Fibroblast of lung (primary cell): ENCODE results near the gene SPO11. TPM values are rescaled to one million over a fixed set of nuclear protein-coding genes. Genes with fewer than 3 reads are reported as not detected.

ENCODE experiments used
- DNase-seq, 2 donors: peaks; one replicate each; pipeline versions ENCODE4 v3.0.0 to v3.0.0-alpha.2; 2010; ENCODE audit warnings: low read depth in 2 of 2
- H2AFZ ChIP-seq: 2 replicates; pipeline ENCODE4 v1.5.1; 2012; ENCODE audit warnings: low read length, control low read depth, inconsistent platforms
- H3K27ac ChIP-seq: 2 replicates; pipeline ENCODE4 v1.5.1; 2011; ENCODE audit warnings: low read length, control low read depth; ENCODE audit not compliant: insufficient read depth
- H3K27me3 ChIP-seq: 2 replicates; pipeline ENCODE4 v1.5.1; 2011; ENCODE audit warnings: mild to moderate bottlenecking, low read length; ENCODE audit not compliant: control insufficient read depth, insufficient read depth
- H3K36me3 ChIP-seq: 2 replicates; pipeline ENCODE4 v1.5.1; 2011; ENCODE audit warnings: low read length; ENCODE audit not compliant: control insufficient read depth, insufficient read depth
- H3K4me1 ChIP-seq: 2 replicates; pipeline ENCODE4 v1.5.1; 2011; ENCODE audit warnings: low read length; ENCODE audit not compliant: control insufficient read depth, insufficient read depth; ENCODE audit errors: extremely low read depth
- H3K4me2 ChIP-seq: 2 replicates; pipeline ENCODE4 v1.5.1; 2011; ENCODE audit warnings: low read length, control low read depth; ENCODE audit not compliant: insufficient read depth; ENCODE audit errors: extremely low read depth
- H3K4me3 ChIP-seq, 4 experiments: fragments of 200-600 bp in 1 of 4; sonication (generic) in 1 of 4; replicated peaks in 1 of 4; 2 replicates each; pipeline ENCODE4 v1.5.1; 2011 to 2016; ENCODE audit warnings: low read length in 4 of 4, low read depth in 3 of 4, mild to moderate bottlenecking in 3 of 4, control low read depth in 2 of 4, inconsistent platforms in 1 of 4, mixed read lengths in 1 of 4; ENCODE audit not compliant: insufficient read depth in 1 of 4; ENCODE audit errors: control extremely low read depth in 1 of 4
- H3K79me2 ChIP-seq: 2 replicates; pipeline ENCODE4 v1.5.1; 2012; ENCODE audit warnings: mild to moderate bottlenecking, low read length, inconsistent platforms; ENCODE audit not compliant: control insufficient read depth, insufficient read depth
- H3K9ac ChIP-seq: 2 replicates; pipeline ENCODE4 v1.5.1; 2011; ENCODE audit warnings: mild to moderate bottlenecking, low read length, control low read depth; ENCODE audit not compliant: insufficient read depth
- H3K9me3 ChIP-seq: 2 replicates; pipeline ENCODE4 v1.5.1; 2012; ENCODE audit warnings: low read depth, low read length; ENCODE audit not compliant: control insufficient read depth, insufficient read depth
- H4K20me1 ChIP-seq: 2 replicates; pipeline ENCODE4 v1.5.1; 2011; ENCODE audit warnings: low read length; ENCODE audit not compliant: control insufficient read depth, insufficient read depth; ENCODE audit errors: extremely low read depth
- EZH2 ChIP-seq: IDR thresholded peaks from 2 replicates; pipeline ENCODE4 v1.5.1; 2012; ENCODE audit warnings: low read length, control low read depth, mild to moderate bottlenecking; ENCODE audit errors: missing control alignments
- polyA plus RNA-seq, 2 donors: library from polyadenylated mRNA; depleted of rRNA in 1 of 2; stranded (reverse) in 1 of 2; unstranded in 1 of 2; fragments of >200 nt; gene quantifications; 2 replicates each; pipeline ENCODE4 v1.2.1, GENCODE V29; 2011 to 2012; ENCODE audit warnings: missing spikeins in 1 of 2
- total RNA-seq: library from RNA; depleted of rRNA; stranded (reverse); fragments of >200 nt; gene quantifications from 2 replicates; pipeline ENCODE4 v1.2.1, GENCODE V29; 2014
- TF ChIP-seq, protein P1 (sequence below), 2 donors: IDR thresholded peaks in 1 of 2; conservative IDR thresholded peaks in 1 of 2; 1 replicate in 1 of 2; 2 replicates in 1 of 2; pipeline ENCODE4 v1.5.1; 2011 to 2012; ENCODE audit warnings: low read length in 2 of 2, control low read depth in 1 of 2, inconsistent platforms in 1 of 2, low read depth in 1 of 2, mild to moderate bottlenecking in 1 of 2

The SPO11 gene
- total and polyA plus RNA-seq, 2 donors (not counting 1 experiment from before 2014, with no cell fraction given) = not detected

DNA sequence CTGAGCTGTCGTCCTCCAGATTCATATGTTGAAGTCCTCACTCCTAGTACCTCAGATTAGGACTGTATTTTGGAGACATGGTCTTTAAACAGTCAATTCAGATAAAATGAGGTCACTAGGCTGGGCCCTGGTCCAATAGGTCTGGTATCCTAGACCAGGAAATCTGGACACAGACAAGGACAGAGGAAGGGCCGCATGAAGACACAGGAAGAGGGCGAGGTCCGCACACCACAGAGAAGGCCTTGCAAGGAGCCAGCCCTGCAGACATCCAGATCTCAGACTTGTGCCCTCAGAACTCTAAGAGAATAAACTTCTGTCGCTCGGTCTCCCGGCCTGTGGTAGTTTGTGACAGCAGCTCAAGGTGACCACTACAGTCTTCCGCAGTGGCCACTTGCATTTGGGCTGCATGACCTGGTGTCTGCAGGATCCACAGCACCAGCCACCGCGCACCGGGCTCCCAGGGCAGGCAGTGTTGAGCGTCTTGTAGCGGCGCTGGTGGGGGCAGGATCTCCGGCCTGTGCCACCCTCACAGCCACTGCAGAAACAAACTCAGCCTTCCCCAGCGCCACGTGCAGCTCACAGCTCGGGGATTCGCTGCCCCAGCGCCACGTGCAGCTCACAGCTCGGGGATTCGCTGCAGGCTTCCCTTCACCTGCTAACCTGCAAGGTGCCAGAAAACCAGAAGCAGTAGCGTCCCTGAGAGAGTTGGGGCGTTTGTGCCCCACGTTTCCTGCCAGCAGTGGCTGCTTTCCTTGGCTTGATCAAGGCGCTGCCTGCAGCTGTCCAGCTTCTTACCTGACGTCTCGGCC, 55.6 kb downstream of the SPO11 start:
- Histone ChIP-seq H2AFZ (no peak overlapping the region), H4K20me1 (no peaks in the 10 kb centered on the region), H3K36me3 (peaks cover 2% of the 10 kb centered on the region), H3K27me3 (no peaks in the 10 kb centered on the region), H3K4me3 (no peak overlapping the region), H3K4me2 (no peak overlapping the region), H3K27ac (no peak overlapping the region), H3K9ac (no peak overlapping the region), H3K4me1 (no peaks in the 10 kb centered on the region), H3K9me3 (no peaks in the 10 kb centered on the region), H3K79me2 (no peaks in the 10 kb centered on the region)
- no peak for DNase-seq
- TF ChIP-seq EZH2 = no peak
- TF ChIP-seq, protein P1, sequence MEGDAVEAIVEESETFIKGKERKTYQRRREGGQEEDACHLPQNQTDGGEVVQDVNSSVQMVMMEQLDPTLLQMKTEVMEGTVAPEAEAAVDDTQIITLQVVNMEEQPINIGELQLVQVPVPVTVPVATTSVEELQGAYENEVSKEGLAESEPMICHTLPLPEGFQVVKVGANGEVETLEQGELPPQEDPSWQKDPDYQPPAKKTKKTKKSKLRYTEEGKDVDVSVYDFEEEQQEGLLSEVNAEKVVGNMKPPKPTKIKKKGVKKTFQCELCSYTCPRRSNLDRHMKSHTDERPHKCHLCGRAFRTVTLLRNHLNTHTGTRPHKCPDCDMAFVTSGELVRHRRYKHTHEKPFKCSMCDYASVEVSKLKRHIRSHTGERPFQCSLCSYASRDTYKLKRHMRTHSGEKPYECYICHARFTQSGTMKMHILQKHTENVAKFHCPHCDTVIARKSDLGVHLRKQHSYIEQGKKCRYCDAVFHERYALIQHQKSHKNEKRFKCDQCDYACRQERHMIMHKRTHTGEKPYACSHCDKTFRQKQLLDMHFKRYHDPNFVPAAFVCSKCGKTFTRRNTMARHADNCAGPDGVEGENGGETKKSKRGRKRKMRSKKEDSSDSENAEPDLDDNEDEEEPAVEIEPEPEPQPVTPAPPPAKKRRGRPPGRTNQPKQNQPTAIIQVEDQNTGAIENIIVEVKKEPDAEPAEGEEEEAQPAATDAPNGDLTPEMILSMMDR (conservative IDR thresholded peaks at IDR 0.05 in 1 of 2, IDR thresholded peaks at IDR 0.05 in 1 of 2; ENCODE audit: low read depth in 1 of 2, low read length in 2 of 2) = no peak

DNA sequence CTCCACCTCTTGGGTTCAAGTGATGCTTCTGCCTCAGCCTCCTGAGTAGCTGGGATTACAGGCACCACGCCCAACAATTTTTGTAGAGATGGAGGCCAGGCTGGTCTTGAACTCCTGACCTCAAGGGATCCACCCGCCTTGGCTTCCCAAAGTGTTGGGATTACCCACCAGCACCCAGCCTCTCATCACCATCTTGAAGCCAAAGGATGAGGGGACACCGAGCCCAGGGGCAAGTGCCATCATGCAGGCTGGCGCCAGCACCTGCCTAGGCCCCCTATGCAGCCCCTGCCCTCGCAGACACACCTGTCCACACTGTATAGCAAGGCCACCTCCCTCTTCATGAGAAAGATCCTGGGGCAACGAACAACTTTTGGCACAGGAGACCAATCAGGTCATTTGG, 56.3 kb downstream of the SPO11 start:
- Histone ChIP-seq H2AFZ (no peak overlapping the region), H3K79me2 (no peaks in the 10 kb centered on the region), H3K9ac (no peak overlapping the region), H3K27ac (no peak overlapping the region), H3K4me2 (no peak overlapping the region), H4K20me1 (no peaks in the 10 kb centered on the region), H3K4me3 (no peak overlapping the region), H3K27me3 (no peaks in the 10 kb centered on the region), H3K36me3 (no peaks in the 10 kb centered on the region), H3K9me3 (no peaks in the 10 kb centered on the region), H3K4me1 (no peaks in the 10 kb centered on the region)
- no peak for DNase-seq
- TF ChIP-seq, protein P1 (conservative IDR thresholded peaks at IDR 0.05 in 1 of 2, IDR thresholded peaks at IDR 0.05 in 1 of 2; ENCODE audit: low read depth in 1 of 2, low read length in 2 of 2) = no peak
- no peak for TF ChIP-seq EZH2

DNA sequence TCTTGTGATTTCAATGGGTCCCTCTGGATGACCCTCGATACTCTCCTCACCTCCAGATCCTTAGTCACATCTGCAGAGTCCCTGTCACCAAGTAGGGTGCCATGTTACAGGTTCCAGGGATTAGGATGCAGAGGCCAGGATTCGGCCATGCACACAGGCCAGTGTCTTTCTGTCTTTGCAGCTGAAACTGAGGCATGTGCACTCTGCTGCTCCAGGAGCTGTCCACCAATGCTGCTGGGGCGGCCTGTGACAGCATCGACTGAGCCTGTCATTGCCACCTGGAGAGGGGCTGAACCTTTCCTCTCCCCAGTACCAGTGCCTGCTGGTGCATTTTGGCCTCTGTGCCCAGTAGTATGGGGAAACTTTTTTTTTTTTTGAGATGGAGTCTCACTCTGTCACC, 57.2 kb downstream of the SPO11 start:
- TF ChIP-seq, protein P1 (conservative IDR thresholded peaks at IDR 0.05 in 1 of 2, IDR thresholded peaks at IDR 0.05 in 1 of 2; ENCODE audit: low read depth in 1 of 2, low read length in 2 of 2) = no peak
- TF ChIP-seq EZH2 = no peak
- no peaks in the 10 kb centered on the region for H3K9me3 ChIP-seq
- DNase-seq = no peak
- H3K4me1 ChIP-seq = no peaks in the 10 kb centered on the region
- no peak overlapping the region for H3K9ac ChIP-seq
- no peaks in the 10 kb centered on the region for H3K36me3 ChIP-seq
- no peaks in the 10 kb centered on the region for H4K20me1 ChIP-seq
- no peaks in the 10 kb centered on the region for H3K27me3 ChIP-seq
- no peak overlapping the region for H2AFZ ChIP-seq
- no peak overlapping the region for H3K4me3 ChIP-seq
- no peak overlapping the region for H3K4me2 ChIP-seq
- H3K27ac ChIP-seq = no peak overlapping the region
- H3K79me2 ChIP-seq = no peaks in the 10 kb centered on the region
